ENCODE measurements around the gene DKC1.

GRCh38 chrX:154758696-154759095 lies 4.0 kb upstream of the DKC1 start:
- TF ChIP-seq CTCF (IDR thresholded peaks at IDR 0.05; ENCODE audit: poor library complexity) (no peak), EZH2phosphoT487 (IDR thresholded peaks at IDR 0.05; ENCODE audit: low read depth, severe bottlenecking, unreplicated experiment) (no peak)

Measured in hepatocyte (in vitro differentiated cells).